Endothelial cell of coronary artery (primary cell): ENCODE data around the gene PRKCD. TPM values are rescaled to one million over a fixed set of nuclear protein-coding genes. Genes with fewer than 3 reads are reported as not detected.

Experiments used
- total RNA-seq: library from RNA; depleted of rRNA; stranded (reverse); fragments of >200 nt; gene quantifications from 2 replicates; pipeline ENCODE4 v1.2.3, GENCODE V29; 2014

Gene PRKCD
- 2.7 and 4.6 TPM in 2 replicates for total RNA-seq

GRCh38 chr3:53160660-53161449, at the start of gene PRKCD:
TSS of gene PRKCD (plus strand) at chr3:53161209. CDS start at chr3:53178423, 17,214 bp downstream.

GRCh38 chr3:53130179-53131061, 30.6 kb upstream of the PRKCD start, which contains the start of gene RFT1:
TSS of gene RFT1 (minus strand) at chr3:53130435. CDS start at chr3:53130400, 35 bp downstream.

Other genes starting within 250 kb of the PRKCD start
- 2.2 and 2.8 TPM in 2 replicates for gene SFMBT1, start 115.1 kb upstream of the PRKCD start, total RNA-seq
- gene RFT1, start 30.8 kb upstream of the PRKCD start, total RNA-seq, result 13.9 and 17.1 TPM in 2 replicates
- 256 and 448 TPM in 2 replicates for gene TKT, start 94.8 kb downstream of the PRKCD start, total RNA-seq
- gene DCP1A, start 186.3 kb downstream of the PRKCD start, total RNA-seq, result 9.9 and 10.2 TPM in 2 replicates